Progenitor cell of endocrine pancreas (in vitro differentiated cells): ENCODE results near the gene MSGN1. TPM values are rescaled to one million over a fixed set of nuclear protein-coding genes. Genes with fewer than 3 reads are reported as not detected.

ENCODE experiments used
- DNase-seq: peaks from one replicate; pipeline ENCODE4 v3.0.0; 2021; ENCODE audit warnings: low spot score; ENCODE audit not compliant: unreplicated experiment
- H3K27ac Mint-ChIP-seq: 2 replicates; pipeline ENCODE4 v1.8.0; 2021; ENCODE audit warnings: mild to moderate bottlenecking, moderate library complexity, mixed read lengths
- H3K27me3 Mint-ChIP-seq: 2 replicates; pipeline ENCODE4 v1.8.0; 2021; ENCODE audit warnings: mixed read lengths
- H3K36me3 Mint-ChIP-seq: 2 replicates; pipeline ENCODE4 v1.8.0; 2022; ENCODE audit warnings: mixed read lengths; ENCODE audit not compliant: insufficient read depth
- H3K4me1 Mint-ChIP-seq: 2 replicates; pipeline ENCODE4 v1.8.0; 2021; ENCODE audit warnings: low read depth, mixed read lengths
- H3K4me3 Mint-ChIP-seq: 2 replicates; pipeline ENCODE4 v1.8.0; 2021; ENCODE audit warnings: low read depth, mild to moderate bottlenecking, moderate library complexity, mixed read lengths
- H3K9me3 Mint-ChIP-seq: 2 replicates; pipeline ENCODE4 v1.8.0; 2021; ENCODE audit warnings: low read depth, mixed read lengths
- total RNA-seq: library from RNA; stranded (reverse); gene quantifications from 2 replicates; pipeline ENCODE4 v1.2.1, GENCODE V29; 2021
- TF ChIP-seq, protein P1 (sequence below): fragments of 200-600 bp; sonication (generic); IDR thresholded peaks from one replicate; pipeline ENCODE4 v1.5.0; 2021; ENCODE audit warnings: antibody characterized with exemption, mild to moderate bottlenecking; ENCODE audit not compliant: unreplicated experiment

The MSGN1 gene
- total RNA-seq, 1 donor from 2014 or later = not detected

DNA sequence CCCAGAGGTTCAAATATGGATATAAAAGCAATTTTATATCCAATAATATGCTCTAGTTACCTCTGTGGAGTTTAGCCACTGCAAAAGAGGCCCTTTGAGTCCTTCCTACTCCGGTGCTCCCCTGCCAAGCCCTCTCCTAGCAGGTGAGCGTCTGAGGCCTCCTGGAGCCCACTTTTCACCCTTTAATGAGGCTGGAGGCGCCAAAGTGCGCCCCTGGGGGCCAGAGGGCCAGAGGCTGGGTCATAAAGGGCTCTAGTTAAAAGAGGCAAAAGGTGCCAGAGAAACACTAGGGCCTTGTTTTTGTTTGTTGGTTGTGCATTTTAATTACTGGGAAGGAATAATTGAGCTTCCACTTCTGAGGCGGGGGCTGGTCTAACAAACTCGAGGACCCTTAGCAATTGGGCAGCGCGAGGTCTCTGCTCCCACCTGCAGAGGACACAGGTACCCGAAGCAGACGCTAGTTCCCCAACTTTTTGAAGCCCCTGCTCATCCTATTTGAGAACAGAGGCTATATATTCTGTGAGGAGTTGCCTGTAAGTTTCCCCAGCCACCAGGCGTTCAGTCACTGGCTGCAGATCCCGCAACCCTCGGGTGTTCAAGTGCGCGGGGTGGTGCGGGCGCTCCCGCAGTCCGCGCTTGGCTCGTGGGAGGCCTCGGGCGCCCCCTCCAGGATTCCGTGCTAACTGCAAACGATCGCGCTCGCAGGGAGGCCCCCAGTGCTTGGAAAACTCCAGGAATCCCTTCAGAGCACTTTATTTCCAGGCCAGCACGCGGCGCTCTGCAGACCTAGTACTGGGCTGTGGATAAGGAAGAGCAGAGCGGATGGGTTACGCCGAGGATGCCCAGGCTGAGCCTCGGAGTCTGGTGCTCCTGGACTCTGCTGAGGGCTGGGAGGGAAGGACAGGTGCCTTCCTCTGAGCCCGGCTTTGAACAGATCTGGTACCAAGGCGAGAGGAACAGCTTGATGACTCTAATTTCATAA lies 14.1 kb downstream of the MSGN1 start:
- Mint-ChIP-seq H3K4me1 (peaks cover 8% of the 10 kb centered on the region), H3K36me3 (no peaks in the 10 kb centered on the region), H3K9me3 (no peaks in the 10 kb centered on the region), H3K27me3 (peaks cover 40% of the 10 kb centered on the region), H3K4me3 (peak overlapping the region; percentile 31), H3K27ac (no peak overlapping the region)
- DNase-seq = peak; percentile 80
- TF ChIP-seq, protein P1, sequence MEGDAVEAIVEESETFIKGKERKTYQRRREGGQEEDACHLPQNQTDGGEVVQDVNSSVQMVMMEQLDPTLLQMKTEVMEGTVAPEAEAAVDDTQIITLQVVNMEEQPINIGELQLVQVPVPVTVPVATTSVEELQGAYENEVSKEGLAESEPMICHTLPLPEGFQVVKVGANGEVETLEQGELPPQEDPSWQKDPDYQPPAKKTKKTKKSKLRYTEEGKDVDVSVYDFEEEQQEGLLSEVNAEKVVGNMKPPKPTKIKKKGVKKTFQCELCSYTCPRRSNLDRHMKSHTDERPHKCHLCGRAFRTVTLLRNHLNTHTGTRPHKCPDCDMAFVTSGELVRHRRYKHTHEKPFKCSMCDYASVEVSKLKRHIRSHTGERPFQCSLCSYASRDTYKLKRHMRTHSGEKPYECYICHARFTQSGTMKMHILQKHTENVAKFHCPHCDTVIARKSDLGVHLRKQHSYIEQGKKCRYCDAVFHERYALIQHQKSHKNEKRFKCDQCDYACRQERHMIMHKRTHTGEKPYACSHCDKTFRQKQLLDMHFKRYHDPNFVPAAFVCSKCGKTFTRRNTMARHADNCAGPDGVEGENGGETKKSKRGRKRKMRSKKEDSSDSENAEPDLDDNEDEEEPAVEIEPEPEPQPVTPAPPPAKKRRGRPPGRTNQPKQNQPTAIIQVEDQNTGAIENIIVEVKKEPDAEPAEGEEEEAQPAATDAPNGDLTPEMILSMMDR = peak; percentile 86

DNA sequence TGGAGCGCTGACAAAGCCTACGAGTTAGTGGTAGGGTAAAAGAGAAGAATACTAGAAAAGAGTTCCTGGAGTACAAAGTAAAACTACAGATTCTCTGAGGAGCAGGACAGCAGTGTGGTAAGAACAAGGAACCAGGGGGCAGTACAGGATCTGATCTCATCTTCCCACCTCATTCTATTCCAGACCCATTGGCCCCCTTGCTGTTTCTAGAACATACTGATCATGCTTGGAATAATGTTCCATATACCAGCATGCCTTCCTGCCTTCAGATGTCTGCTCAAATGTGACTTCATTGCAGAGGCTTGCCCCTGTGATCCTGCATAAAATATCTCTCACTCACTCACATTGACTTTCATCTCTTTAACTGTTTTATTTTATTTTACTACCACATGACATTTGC lies 19.3 kb downstream of the MSGN1 start:
- H3K4me3 Mint-ChIP-seq = no peak overlapping the region
- H3K27ac Mint-ChIP-seq = no peak overlapping the region
- no peaks in the 10 kb centered on the region for H3K9me3 Mint-ChIP-seq
- peaks cover 3% of the 10 kb centered on the region for H3K4me1 Mint-ChIP-seq
- no peak for DNase-seq
- H3K36me3 Mint-ChIP-seq = no peaks in the 10 kb centered on the region
- TF ChIP-seq, protein P1 = no peak
- peaks cover 22% of the 10 kb centered on the region for H3K27me3 Mint-ChIP-seq

DNA sequence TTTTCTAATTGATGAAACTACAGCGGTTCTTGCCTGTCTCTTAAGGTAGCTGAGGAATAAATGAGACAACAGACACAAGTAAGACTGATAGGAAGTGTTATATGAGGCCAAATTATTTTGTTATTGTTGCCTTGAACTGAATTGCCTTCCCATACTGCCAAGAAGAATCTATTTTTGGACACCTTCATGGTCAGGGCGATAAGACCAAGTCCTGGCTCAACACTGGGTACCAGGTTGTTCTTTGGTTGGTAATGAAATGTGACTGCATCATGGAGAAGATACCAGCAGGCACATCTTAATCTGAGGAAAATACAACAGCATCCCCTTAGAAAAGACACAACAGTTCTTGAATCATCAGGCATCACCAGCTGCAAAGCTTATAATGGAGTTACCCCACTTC lies 23.7 kb downstream of the MSGN1 start:
- Mint-ChIP-seq H3K9me3 (no peaks in the 10 kb centered on the region), H3K27me3 (no peaks in the 10 kb centered on the region), H3K27ac (no peak overlapping the region), H3K4me1 (no peaks in the 10 kb centered on the region), H3K36me3 (no peaks in the 10 kb centered on the region), H3K4me3 (no peak overlapping the region)
- no peak for DNase-seq
- TF ChIP-seq, protein P1 = no peak

DNA sequence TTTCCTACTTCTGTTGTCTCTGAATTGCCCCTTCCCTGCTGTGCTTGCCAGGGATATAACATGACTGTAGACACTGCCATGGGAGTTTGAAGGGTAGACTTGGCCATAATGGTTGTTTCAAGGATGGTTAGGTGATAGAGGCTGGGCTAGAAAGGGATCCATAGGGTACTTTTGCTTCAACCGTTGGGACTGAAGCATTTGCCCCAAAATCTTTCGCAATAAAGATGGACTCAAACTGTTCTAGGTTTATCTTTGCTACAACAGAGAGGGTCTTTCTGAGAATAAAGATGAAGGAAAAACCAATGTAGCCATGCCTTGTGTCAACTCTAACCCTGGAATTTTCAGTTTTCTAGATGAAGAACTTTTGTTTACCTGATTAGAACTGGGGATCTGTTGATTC lies 27.2 kb downstream of the MSGN1 start:
- no peak for DNase-seq
- H3K36me3 Mint-ChIP-seq = no peaks in the 10 kb centered on the region
- H3K4me3 Mint-ChIP-seq = no peak overlapping the region
- H3K27ac Mint-ChIP-seq = no peak overlapping the region
- peaks cover 1% of the 10 kb centered on the region for H3K4me1 Mint-ChIP-seq
- TF ChIP-seq, protein P1 = no peak
- H3K9me3 Mint-ChIP-seq = no peaks in the 10 kb centered on the region
- no peaks in the 10 kb centered on the region for H3K27me3 Mint-ChIP-seq

DNA sequence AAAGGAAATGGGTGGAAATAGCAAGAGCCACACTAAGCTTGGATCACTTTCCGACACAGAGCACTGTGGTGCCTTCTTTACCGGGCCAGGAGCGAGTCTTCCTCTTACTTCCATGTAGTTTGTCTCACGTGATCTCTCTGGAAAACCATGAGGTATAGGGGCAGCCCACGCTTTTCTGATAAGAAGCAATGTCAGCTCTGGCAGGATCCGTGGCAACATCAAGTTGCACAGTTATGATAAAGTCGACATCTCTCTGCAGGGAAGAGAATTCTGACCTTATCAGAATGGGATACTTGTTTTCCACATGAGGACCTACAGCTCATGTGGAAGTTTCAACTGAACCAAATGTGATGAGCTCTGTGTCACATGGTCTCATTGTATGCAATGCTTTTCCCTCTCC lies 29.5 kb downstream of the MSGN1 start:
- no peak for DNase-seq
- Mint-ChIP-seq H3K9me3 (no peaks in the 10 kb centered on the region), H3K4me3 (no peak overlapping the region), H3K36me3 (no peaks in the 10 kb centered on the region), H3K27me3 (peaks cover 3% of the 10 kb centered on the region), H3K27ac (no peak overlapping the region), H3K4me1 (peaks cover 1% of the 10 kb centered on the region)
- TF ChIP-seq, protein P1 = no peak
